GM12878 (cell line): ENCODE results near the gene C19orf44. TPM values are rescaled to one million over a fixed set of nuclear protein-coding genes. Genes with fewer than 3 reads are reported as not detected.
A peak's percentile ranks its signal among the peaks of the same experiment; 100 is the strongest.

Experiments
- ATAC-seq: fragments of 200-7000 bp; cut with Tn5 transposase; 3 replicates; pipeline ENCODE4 v1.9.1; 2020; ENCODE audit warnings: mild to moderate bottlenecking, moderate library complexity
- BruUV-seq: library from RNA; stranded (reverse); fragments of 400-500 nt; replicated peaks from 2 replicates; lab custom pipeline; 2021; lab: Mats Ljungman, UMichigan
- CTCF ChIA-PET: fragments of 300-600 bp; sonication (Branson Sonifier 250); formaldehyde crosslinking; extraction: SDS; loops from one replicate; lab custom pipeline; 2021; ENCODE audit warnings: inconsistent platforms; lab: Yijun Ruan, JAX
- POLR2A ChIA-PET: fragments of 350-600 bp; formaldehyde crosslinking; extraction: SDS; loops from one replicate; lab custom pipeline; 2021; ENCODE audit warnings: inconsistent platforms; lab: Charles Lee
- RAD21 ChIA-PET: fragments of 300-600 bp; sonication (Branson Sonifier 250); formaldehyde crosslinking; loops from one replicate; lab custom pipeline; 2023; ENCODE audit warnings: antibody characterized with exemption; ENCODE audit not compliant: unreplicated experiment; lab: Charles Lee
- SMC1A ChIA-PET: fragments of 300-600 bp; sonication (Branson Sonifier 250); formaldehyde crosslinking; loops from one replicate; lab custom pipeline; 2023; ENCODE audit not compliant: unreplicated experiment, uncharacterized antibody; lab: Charles Lee
- DNase-seq: peaks from one replicate; pipeline ENCODE4 v3.0.0-alpha.2; 2011; ENCODE audit warnings: low read depth, low spot score
- FAIRE-seq: peaks from 3 replicates; lab custom pipeline; 2011; peaks lifted over from hg19 to GRCh38; lab: Jason Lieb, UNC
- H2AFZ ChIP-seq: 2 replicates; pipeline ENCODE4 v1.6.0; 2011; ENCODE audit warnings: low read depth, low read length, control low read depth; ENCODE audit not compliant: control insufficient read depth
- H3K27ac ChIP-seq: 2 replicates; pipeline ENCODE4 v1.5.1; 2011; ENCODE audit warnings: control low read depth; ENCODE audit not compliant: control insufficient read depth, insufficient read depth
- H3K27me3 ChIP-seq, 2 experiments: replicated peaks in 1 of 2; 2 replicates each; pipeline versions ENCODE4 v1.6.0 to v1.6.1; 2011; ENCODE audit warnings: low read length in 1 of 2; ENCODE audit not compliant: control insufficient read depth in 2 of 2, insufficient read depth in 2 of 2
- H3K36me3 ChIP-seq, 2 experiments: 2 replicates each; pipeline ENCODE4 v1.5.1; 2011; ENCODE audit warnings: low read length in 1 of 2; ENCODE audit not compliant: control insufficient read depth in 2 of 2, insufficient read depth in 2 of 2
- H3K4me1 ChIP-seq: 2 replicates; pipeline ENCODE4 v1.6.1; 2011; ENCODE audit warnings: mild to moderate bottlenecking, low read length, moderate library complexity, mixed read lengths; ENCODE audit not compliant: control insufficient read depth, insufficient read depth
- H3K4me2 ChIP-seq: 2 replicates; pipeline ENCODE4 v1.6.0; 2011; ENCODE audit warnings: control low read depth; ENCODE audit not compliant: control insufficient read depth, insufficient read depth
- H3K4me3 ChIP-seq: fragments of 200-600 bp; sonication (generic); 2 replicates; pipeline ENCODE4 v1.5.1; 2016
- H3K79me2 ChIP-seq: 2 replicates; pipeline ENCODE4 v1.6.0; 2011; ENCODE audit warnings: low read length; ENCODE audit not compliant: control insufficient read depth, insufficient read depth
- H3K9ac ChIP-seq: 2 replicates; pipeline ENCODE4 v1.8.0; 2011; ENCODE audit warnings: low read length, control low read depth, mixed read lengths; ENCODE audit not compliant: control insufficient read depth, insufficient read depth
- H3K9me3 ChIP-seq: replicated peaks from 3 replicates; pipeline ENCODE4 v1.5.1; 2011; ENCODE audit warnings: mild to moderate bottlenecking, low read length; ENCODE audit not compliant: control insufficient read depth, insufficient read depth
- H4K20me1 ChIP-seq: 2 replicates; pipeline ENCODE4 v1.6.0; 2011; ENCODE audit not compliant: control insufficient read depth, insufficient read depth
- ATF3 ChIP-seq: IDR thresholded peaks from 2 replicates; pipeline ENCODE4 v1.6.1; 2011; ENCODE audit warnings: low read depth, mild to moderate bottlenecking, low read length, moderate library complexity, borderline replicate concordance; ENCODE audit errors: extremely low read depth
- CBFB ChIP-seq: IDR thresholded peaks from 2 replicates; pipeline ENCODE4 v1.6.1; 2016; ENCODE audit warnings: antibody characterized with exemption, low read depth
- MTA2 ChIP-seq: fragments of 450-650 bp; IDR thresholded peaks from 2 replicates; pipeline ENCODE4 v1.6.1; 2016; ENCODE audit warnings: low read depth, mild to moderate bottlenecking, moderate library complexity
- PBX3 ChIP-seq: IDR thresholded peaks from 2 replicates; pipeline ENCODE4 v1.6.1; 2011; ENCODE audit warnings: mild to moderate bottlenecking, low read depth, low read length, moderate library complexity; ENCODE audit not compliant: insufficient replicate concordance
- POLR2A ChIP-seq: IDR thresholded peaks from 2 replicates; pipeline ENCODE4 v1.6.1; 2011; ENCODE audit warnings: low read depth, mild to moderate bottlenecking, low read length
- POLR2AphosphoS5 ChIP-seq: IDR thresholded peaks from 2 replicates; pipeline ENCODE4 v1.6.1; 2011; ENCODE audit warnings: mild to moderate bottlenecking, low read length, inconsistent platforms
- SMC3 ChIP-seq: IDR thresholded peaks from 2 replicates; pipeline ENCODE4 v1.6.1; 2011; ENCODE audit warnings: low read length, improper control_type of control experiment, borderline replicate concordance
- TBL1XR1 ChIP-seq: IDR thresholded peaks from 2 replicates; pipeline ENCODE4 v1.6.1; 2012; ENCODE audit warnings: low read depth, low read length, improper control_type of control experiment
- USF1 ChIP-seq: IDR thresholded peaks from 2 replicates; pipeline ENCODE4 v1.6.1; 2011; ENCODE audit warnings: borderline replicate concordance, low read depth, mild to moderate bottlenecking, moderate library complexity, mixed read lengths, low read length; ENCODE audit not compliant: insufficient read depth; ENCODE audit errors: extremely low read length
- ZSCAN29 ChIP-seq: fragments of 450-650 bp; IDR thresholded peaks from 2 replicates; pipeline ENCODE4 v1.6.1; 2017; ENCODE audit warnings: mild to moderate bottlenecking, moderate library complexity
- WGBS: methylation state at CpG from one replicate; pipeline ENCODE4 v1.1.6; 2016; ENCODE audit warnings: low lambda C conversion rate; ENCODE audit not compliant: insufficient replicate concordance, insufficient coverage; ENCODE audit errors: missing lambda C conversion rate; 5-methylcytosine and 5-hydroxymethylcytosine counted together
- in situ Hi-C: fragments of 300-500 bp; cut with MboI; formaldehyde crosslinking; loops from 9 replicates; pipeline ENCODE4 v1.14.3; 2018; ENCODE audit warnings: mixed read lengths
- intact Hi-C: fragments of 100-400 bp; cut with micrococcal nuclease; formaldehyde crosslinking; loops from one replicate; pipeline ENCODE4 v1.14.2; 2022; ENCODE audit not compliant: unreplicated experiment
- polyA plus RNA-seq, 11 experiments: library from polyadenylated mRNA; depleted of rRNA in 4 of 11; unstranded in 6 of 11; stranded (reverse) in 5 of 11; fragments of >200 nt; fragmentation: Nextera tagmentation in 4 of 11; fragmentation: Illumina TruSeq in 1 of 11; extraction: Ambion mirVana in 4 of 11; extraction: Trizol in 1 of 11; gene quantifications; 1 replicate in 1 of 11; 2 replicates in 10 of 11; pipeline versions ENCODE4 v1.2.1 to v1.2.3, GENCODE V29; 2011 to 2016; ENCODE audit warnings: inconsistent platforms in 2 of 11, missing spikeins in 2 of 11, low read depth in 1 of 11
- total RNA-seq, 4 experiments: library from RNA; depleted of rRNA in 3 of 4; stranded (reverse); fragments of >200 nt in 3 of 4; fragmentation: Illumina TruSeq in 1 of 4; extraction: Trizol in 1 of 4; gene quantifications; 2 replicates each; pipeline versions ENCODE4 v1.2.1 to v1.2.3, GENCODE V29; 2013 to 2021

C19orf44 gene
- total and polyA plus RNA-seq, 10 of the 15 experiments (the other 5 are each of a cell fraction or from before 2014, with no cell fraction given) = 0.26 to 5.2 (median 3.6) TPM

- TF ChIP-seq USF1 (no peak), ATF3 (no peak), ZSCAN29 (no peak), CBFB (no peak), SMC3 (no peak), MTA2 (no peak), POLR2AphosphoS5 (no peak)
- TF ChIP-seq, all 136 proteins: peak for 0
These were observed 68.6 kb downstream of the C19orf44 start (continued) for GRCh38 chr19:16564842-16565241.

GRCh38 chr19:16566161-16566560, 70.0 kb downstream of the C19orf44 start:
- Histone ChIP-seq H3K4me1 (peaks cover 7% of the 10 kb centered on the region), H2AFZ (no peak overlapping the region), H3K9ac (no peak overlapping the region), H3K4me2 (no peak overlapping the region), H3K9me3 (no peaks in the 10 kb centered on the region), H4K20me1 (peaks cover 3% of the 10 kb centered on the region; the same call in 1 of the 2 replicates), H3K36me3 (peaks cover 8 to 61% of the 10 kb centered on the region in 2 experiments), H3K27me3 (no peaks in the 10 kb centered on the region), H3K4me3 (no peak overlapping the region), H3K27ac (no peak overlapping the region), H3K79me2 (peaks cover 18% of the 10 kb centered on the region)
- intact Hi-C loops (no loop called here), in situ Hi-C loops (no loop called here)
- ChIA-PET SMC1A (no interaction called here), CTCF (no interaction called here), RAD21 (no interaction called here), POLR2A (interaction anchor here (1.2 kb wide), 1 partner anchor 17 kb away, joined by 3 read pairs; no protein-coding TSS in a partner anchor)
- TF ChIP-seq PBX3 = no peak
- peak; percentile 19; the same call in 1 of the 2 replicates for TF ChIP-seq POLR2A
- no peak for TF ChIP-seq TBL1XR1
- no peak for DNase-seq
- WGBS = 32% methylated on average over 10 of the region's 10 CpGs
- no peak for FAIRE-seq
- ATAC-seq = no peak
- no TSS peak for BruUV-seq
